Neural cell (in vitro differentiated cells): ENCODE data around the gene JPH4. TPM values are rescaled to one million over a fixed set of nuclear protein-coding genes. Genes with fewer than 3 reads are reported as not detected.
"Not testable (repeated sequence)": the region's sequence is repeated elsewhere in the genome, so short reads cannot be mapped to it uniquely, and the experiment has no call there.

Source experiments
- H2AFZ ChIP-seq: fragments of 200-600, 300-800 bp; sonication (generic), shearing (Covaris generic); 2 replicates; pipeline ENCODE4 v1.6.0; 2014; ENCODE audit warnings: low read depth, mild to moderate bottlenecking, antibody characterized with exemption, low read length, moderate library complexity
- H3F3A ChIP-seq: fragments of 200-600 bp; shearing (Covaris generic); 2 replicates; pipeline ENCODE4 v1.6.1; 2016; ENCODE audit warnings: mild to moderate bottlenecking, moderate library complexity, mixed read lengths, antibody characterized with exemption, low read length; ENCODE audit not compliant: insufficient read depth, poor library complexity, severe bottlenecking
- H3K27ac ChIP-seq: fragments of 200-600, 300-800 bp; sonication (generic), shearing (Covaris generic); 2 replicates; pipeline ENCODE4 v1.5.1; 2014; ENCODE audit warnings: mild to moderate bottlenecking, low read length, moderate library complexity
- H3K27me3 ChIP-seq: fragments of 300-800, 200-600 bp; sonication (generic), shearing (Covaris generic); 2 replicates; pipeline ENCODE4 v1.6.0; 2014; ENCODE audit warnings: mild to moderate bottlenecking, low read depth, low read length, moderate library complexity; ENCODE audit not compliant: insufficient read depth
- H3K36me3 ChIP-seq: fragments of 300-800, 200-600 bp; sonication (generic), shearing (Covaris generic); 2 replicates; pipeline ENCODE4 v1.5.1; 2014; ENCODE audit warnings: mild to moderate bottlenecking, antibody characterized with exemption, low read length, moderate library complexity; ENCODE audit not compliant: insufficient read depth
- H3K4me2 ChIP-seq: fragments of 300-800, 200-600 bp; sonication (generic), shearing (Covaris generic); 2 replicates; pipeline ENCODE4 v1.6.0; 2014; ENCODE audit warnings: mild to moderate bottlenecking, low read length
- H3K4me3 ChIP-seq: fragments of 300-800, 200-600 bp; sonication (generic), shearing (Covaris generic); 2 replicates; pipeline ENCODE4 v1.5.1; 2014; ENCODE audit warnings: mild to moderate bottlenecking, low read length, moderate library complexity
- H3K79me2 ChIP-seq: fragments of 200-600 bp; shearing (Covaris generic); replicated peaks from 2 replicates; pipeline ENCODE4 v1.6.0; 2014; ENCODE audit warnings: mild to moderate bottlenecking, low read length, moderate library complexity; ENCODE audit not compliant: insufficient read depth
- H3K9ac ChIP-seq: fragments of 300-800, 200-600 bp; sonication (generic), shearing (Covaris generic); 2 replicates; pipeline ENCODE4 v1.6.1; 2016; ENCODE audit warnings: mild to moderate bottlenecking, low read length, mixed read lengths
- H3K9me2 ChIP-seq: fragments of 200-600 bp; shearing (Covaris generic); 2 replicates; pipeline ENCODE4 v1.6.1; 2016; ENCODE audit warnings: mild to moderate bottlenecking, low read length, mixed read lengths; ENCODE audit not compliant: insufficient read depth
- H3K9me3 ChIP-seq: fragments of 200-600, 300-800 bp; sonication (generic), shearing (Covaris generic); 2 replicates; pipeline ENCODE4 v1.6.1; 2016; ENCODE audit warnings: mild to moderate bottlenecking, mixed run types, low read length, moderate library complexity, mixed read lengths
- H4K20me1 ChIP-seq: fragments of 200-600 bp; shearing (Covaris generic); 2 replicates; pipeline ENCODE4 v1.6.1; 2016; ENCODE audit warnings: mild to moderate bottlenecking, mixed run types; ENCODE audit not compliant: insufficient read depth
- EP300 ChIP-seq: fragments of 450-650 bp; conservative IDR thresholded peaks from 2 replicates; pipeline ENCODE4 v1.6.1; 2014; ENCODE audit warnings: antibody characterized with exemption, mild to moderate bottlenecking, moderate library complexity; ENCODE audit not compliant: poor library complexity, severe bottlenecking
- EZH2 ChIP-seq: fragments of 200-600, 300-800 bp; shearing (Covaris generic), sonication (generic); IDR thresholded peaks from 2 replicates; pipeline ENCODE4 v1.6.1; 2014; ENCODE audit warnings: antibody characterized with exemption, low read length, borderline replicate concordance, mild to moderate bottlenecking; ENCODE audit not compliant: insufficient read depth, poor library complexity, severe bottlenecking
- MXI1 ChIP-seq: fragments of 450-650 bp; conservative IDR thresholded peaks from 2 replicates; pipeline ENCODE4 v1.6.1; 2014; ENCODE audit warnings: antibody characterized with exemption, mild to moderate bottlenecking; ENCODE audit not compliant: poor library complexity, severe bottlenecking
- POLR2AphosphoS5 ChIP-seq: IDR thresholded peaks from 2 replicates; pipeline ENCODE4 v1.6.1; 2012
- RAD21 ChIP-seq: fragments of 450-650 bp; conservative IDR thresholded peaks from 2 replicates; pipeline ENCODE4 v1.6.1; 2014; ENCODE audit warnings: antibody characterized with exemption, mild to moderate bottlenecking, moderate library complexity
- SMC3 ChIP-seq: fragments of 450-650 bp; conservative IDR thresholded peaks from 2 replicates; pipeline ENCODE4 v1.6.1; 2014; ENCODE audit warnings: antibody characterized with exemption, mild to moderate bottlenecking, moderate library complexity; ENCODE audit not compliant: poor library complexity
- TAF1 ChIP-seq: IDR thresholded peaks from 2 replicates; pipeline ENCODE4 v1.6.1; 2012; ENCODE audit warnings: low read depth
- polyA plus RNA-seq: library from polyadenylated mRNA; depleted of rRNA; stranded (reverse); fragments of >200 nt; gene quantifications from 2 replicates; pipeline ENCODE4 v1.2.3, GENCODE V29; 2014
- TF ChIP-seq, protein P1 (sequence below): IDR thresholded peaks from 2 replicates; pipeline ENCODE4 v1.6.1; 2012; ENCODE audit warnings: borderline replicate concordance
- TF ChIP-seq, protein P2 (sequence below): fragments of 450-650 bp; IDR thresholded peaks from 2 replicates; pipeline ENCODE4 v1.5.1; 2014; ENCODE audit warnings: antibody characterized with exemption, mild to moderate bottlenecking, moderate library complexity; ENCODE audit not compliant: poor library complexity, severe bottlenecking

Gene JPH4
- polyA plus RNA-seq, 1 donor from 2014 or later = 68.2 TPM

DNA sequence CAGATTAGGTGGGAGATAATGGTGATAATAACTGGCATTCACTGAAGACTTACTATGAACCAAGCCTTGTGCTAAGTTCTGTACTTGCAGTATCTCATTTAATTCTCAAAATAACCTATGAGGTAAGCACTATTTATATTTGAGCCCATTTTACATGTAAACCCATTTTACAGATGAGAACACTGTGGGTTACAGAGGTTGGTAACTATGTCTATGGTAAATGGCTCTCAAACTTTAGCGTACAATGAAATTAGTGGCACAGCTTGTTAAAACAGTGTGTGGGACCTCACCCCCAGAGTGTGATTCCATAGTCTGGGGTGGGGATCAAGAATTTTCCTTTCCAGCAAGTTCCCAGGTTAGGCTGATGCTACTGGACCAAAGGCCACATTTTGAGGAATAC is 22.2 kb upstream of the JPH4 start:
- Histone ChIP-seq H3K27me3 (no peaks in the 10 kb centered on the region), H3K9me2 (no peaks in the 10 kb centered on the region), H3K4me2 (no peak overlapping the region), H3F3A (no peaks in the 10 kb centered on the region), H2AFZ (no peak overlapping the region), H4K20me1 (no peaks in the 10 kb centered on the region), H3K9me3 (no peaks in the 10 kb centered on the region), H3K36me3 (no peaks in the 10 kb centered on the region), H3K79me2 (no peaks in the 10 kb centered on the region), H3K27ac (no peak overlapping the region), H3K9ac (no peak overlapping the region), H3K4me3 (no peak overlapping the region)
- TF ChIP-seq EP300 (no peak), SMC3 (no peak), TAF1 (no peak), RAD21 (no peak), MXI1 (no peak), POLR2AphosphoS5 (no peak), EZH2 (no peak)
- TF ChIP-seq, protein P1, sequence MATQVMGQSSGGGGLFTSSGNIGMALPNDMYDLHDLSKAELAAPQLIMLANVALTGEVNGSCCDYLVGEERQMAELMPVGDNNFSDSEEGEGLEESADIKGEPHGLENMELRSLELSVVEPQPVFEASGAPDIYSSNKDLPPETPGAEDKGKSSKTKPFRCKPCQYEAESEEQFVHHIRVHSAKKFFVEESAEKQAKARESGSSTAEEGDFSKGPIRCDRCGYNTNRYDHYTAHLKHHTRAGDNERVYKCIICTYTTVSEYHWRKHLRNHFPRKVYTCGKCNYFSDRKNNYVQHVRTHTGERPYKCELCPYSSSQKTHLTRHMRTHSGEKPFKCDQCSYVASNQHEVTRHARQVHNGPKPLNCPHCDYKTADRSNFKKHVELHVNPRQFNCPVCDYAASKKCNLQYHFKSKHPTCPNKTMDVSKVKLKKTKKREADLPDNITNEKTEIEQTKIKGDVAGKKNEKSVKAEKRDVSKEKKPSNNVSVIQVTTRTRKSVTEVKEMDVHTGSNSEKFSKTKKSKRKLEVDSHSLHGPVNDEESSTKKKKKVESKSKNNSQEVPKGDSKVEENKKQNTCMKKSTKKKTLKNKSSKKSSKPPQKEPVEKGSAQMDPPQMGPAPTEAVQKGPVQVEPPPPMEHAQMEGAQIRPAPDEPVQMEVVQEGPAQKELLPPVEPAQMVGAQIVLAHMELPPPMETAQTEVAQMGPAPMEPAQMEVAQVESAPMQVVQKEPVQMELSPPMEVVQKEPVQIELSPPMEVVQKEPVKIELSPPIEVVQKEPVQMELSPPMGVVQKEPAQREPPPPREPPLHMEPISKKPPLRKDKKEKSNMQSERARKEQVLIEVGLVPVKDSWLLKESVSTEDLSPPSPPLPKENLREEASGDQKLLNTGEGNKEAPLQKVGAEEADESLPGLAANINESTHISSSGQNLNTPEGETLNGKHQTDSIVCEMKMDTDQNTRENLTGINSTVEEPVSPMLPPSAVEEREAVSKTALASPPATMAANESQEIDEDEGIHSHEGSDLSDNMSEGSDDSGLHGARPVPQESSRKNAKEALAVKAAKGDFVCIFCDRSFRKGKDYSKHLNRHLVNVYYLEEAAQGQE = no peak
- TF ChIP-seq, protein P2, sequence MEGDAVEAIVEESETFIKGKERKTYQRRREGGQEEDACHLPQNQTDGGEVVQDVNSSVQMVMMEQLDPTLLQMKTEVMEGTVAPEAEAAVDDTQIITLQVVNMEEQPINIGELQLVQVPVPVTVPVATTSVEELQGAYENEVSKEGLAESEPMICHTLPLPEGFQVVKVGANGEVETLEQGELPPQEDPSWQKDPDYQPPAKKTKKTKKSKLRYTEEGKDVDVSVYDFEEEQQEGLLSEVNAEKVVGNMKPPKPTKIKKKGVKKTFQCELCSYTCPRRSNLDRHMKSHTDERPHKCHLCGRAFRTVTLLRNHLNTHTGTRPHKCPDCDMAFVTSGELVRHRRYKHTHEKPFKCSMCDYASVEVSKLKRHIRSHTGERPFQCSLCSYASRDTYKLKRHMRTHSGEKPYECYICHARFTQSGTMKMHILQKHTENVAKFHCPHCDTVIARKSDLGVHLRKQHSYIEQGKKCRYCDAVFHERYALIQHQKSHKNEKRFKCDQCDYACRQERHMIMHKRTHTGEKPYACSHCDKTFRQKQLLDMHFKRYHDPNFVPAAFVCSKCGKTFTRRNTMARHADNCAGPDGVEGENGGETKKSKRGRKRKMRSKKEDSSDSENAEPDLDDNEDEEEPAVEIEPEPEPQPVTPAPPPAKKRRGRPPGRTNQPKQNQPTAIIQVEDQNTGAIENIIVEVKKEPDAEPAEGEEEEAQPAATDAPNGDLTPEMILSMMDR = no peak

DNA sequence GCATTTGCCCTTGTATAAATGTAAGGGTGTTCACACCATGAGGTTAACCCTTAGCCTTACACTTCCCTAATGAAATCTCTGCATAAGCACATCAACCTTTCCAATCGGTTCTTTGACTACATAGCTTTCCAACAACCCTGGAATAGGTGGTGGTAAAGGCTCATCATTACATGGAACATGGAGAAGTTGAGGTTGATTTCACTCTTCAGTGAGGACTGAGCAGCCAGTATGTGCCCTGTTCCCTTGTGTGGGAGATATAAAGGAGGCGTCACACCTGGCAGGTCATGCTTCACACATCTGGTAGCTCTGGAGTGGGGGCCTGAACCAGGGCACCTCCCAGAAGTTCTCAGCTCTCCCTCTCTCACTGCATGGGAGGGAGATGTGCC is 21.7 kb upstream of the JPH4 start:
- TF ChIP-seq TAF1 = no peak
- no peak for TF ChIP-seq EP300
- TF ChIP-seq, protein P2 = no peak
- no peak for TF ChIP-seq POLR2AphosphoS5
- no peak for TF ChIP-seq SMC3
- no peak for TF ChIP-seq MXI1
- no peak for TF ChIP-seq EZH2
- no peaks in the 10 kb centered on the region for H3K9me2 ChIP-seq
- H3K4me3 ChIP-seq = no peak overlapping the region
- no peaks in the 10 kb centered on the region for H3F3A ChIP-seq
- no peak overlapping the region for H2AFZ ChIP-seq
- H4K20me1 ChIP-seq = no peaks in the 10 kb centered on the region
- no peak overlapping the region for H3K9ac ChIP-seq
- H3K27me3 ChIP-seq = no peaks in the 10 kb centered on the region
- H3K9me3 ChIP-seq = no peaks in the 10 kb centered on the region
- H3K4me2 ChIP-seq = no peak overlapping the region
- H3K36me3 ChIP-seq = no peaks in the 10 kb centered on the region
- H3K79me2 ChIP-seq = no peaks in the 10 kb centered on the region
- H3K27ac ChIP-seq = no peak overlapping the region

DNA sequence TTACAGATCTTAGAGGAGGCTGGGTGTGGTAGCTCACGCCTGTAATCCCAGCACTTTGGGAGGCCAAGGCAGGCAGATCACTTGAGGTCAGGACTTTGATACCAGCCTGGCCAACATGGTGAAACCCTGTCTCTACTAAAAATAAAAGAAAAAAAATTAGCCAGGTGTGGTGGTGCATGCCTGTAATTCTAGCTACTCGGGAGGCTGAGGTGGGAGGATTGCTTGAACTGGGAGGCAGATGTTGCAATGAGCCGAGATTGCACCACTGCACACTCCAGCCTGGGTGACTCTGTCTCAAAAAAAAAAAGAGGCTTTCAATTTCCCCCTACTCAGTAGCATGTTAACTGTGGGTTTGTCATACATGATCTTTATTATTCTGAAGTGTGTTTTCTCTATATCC is 15.6 kb upstream of the JPH4 start:
- not testable (repeated sequence) for H3K27me3 ChIP-seq, H3K4me3 ChIP-seq, H3K79me2 ChIP-seq, H4K20me1 ChIP-seq, H3K9ac ChIP-seq, H3K27ac ChIP-seq, H2AFZ ChIP-seq, H3K9me3 ChIP-seq, H3K4me2 ChIP-seq, H3F3A ChIP-seq, H3K9me2 ChIP-seq, H3K36me3 ChIP-seq
